HCEC 1CT (cell line): ENCODE measurements around the gene C19orf44.
"Not testable (repeated sequence)": the region's sequence is repeated elsewhere in the genome, so short reads cannot be mapped to it uniquely, and the experiment has no call there.

ENCODE experiments used
- DNase-seq: peaks from one replicate; pipeline ENCODE4 v3.0.0-alpha.2; 2017

Gene C19orf44

GRCh38 chr19:16495982-16496612, at the start of gene C19orf44, which contains the start of gene CALR3:
Gene C19orf44 (plus strand): TSS chr19:16496394. CDS start chr19:16500793, 4,399 bp downstream.
Gene CALR3 (minus strand): TSS chr19:16496167. CDS start chr19:16496129, 38 bp downstream.
- DNase-seq: peak; percentile 99

GRCh38 chr19:16446724-16447368, 49.3 kb upstream of the C19orf44 start:
- peak; percentile 72 for DNase-seq

- not testable (repeated sequence) for DNase-seq
Observed at GRCh38 chr19:16448872-16449271, 47.3 kb upstream of the C19orf44 start.

GRCh38 chr19:16449330-16449961, 46.7 kb upstream of the C19orf44 start:
- DNase-seq: peak; percentile 48

GRCh38 chr19:16452325-16452724, 43.9 kb upstream of the C19orf44 start:
- no peak for DNase-seq

GRCh38 chr19:16454351-16454918, 41.8 kb upstream of the C19orf44 start:
- no peak for DNase-seq

GRCh38 chr19:16455489-16455888, 40.7 kb upstream of the C19orf44 start:
- no peak for DNase-seq

- DNase-seq: no peak
Observed at GRCh38 chr19:16456652-16457194, 39.5 kb upstream of the C19orf44 start.

GRCh38 chr19:16457195-16457953, 38.8 kb upstream of the C19orf44 start:
- peak; percentile 11 for DNase-seq

- DNase-seq: no peak
Observed at GRCh38 chr19:16457954-16458331, 38.3 kb upstream of the C19orf44 start.

GRCh38 chr19:16458391-16459341, 37.5 kb upstream of the C19orf44 start:
- DNase-seq: no peak

- no peak for DNase-seq
Observed at GRCh38 chr19:16459680-16460079, 36.5 kb upstream of the C19orf44 start.

GRCh38 chr19:16460454-16460853, 35.7 kb upstream of the C19orf44 start:
- no peak for DNase-seq

- DNase-seq: no peak
Observed at GRCh38 chr19:16461630-16462051, 34.6 kb upstream of the C19orf44 start.

- DNase-seq: peak; percentile 11
Observed at GRCh38 chr19:16462757-16463250, 33.4 kb upstream of the C19orf44 start.

GRCh38 chr19:16463341-16463990, 32.7 kb upstream of the C19orf44 start:
- DNase-seq: no peak

GRCh38 chr19:16463991-16464575, 32.1 kb upstream of the C19orf44 start:
- DNase-seq: no peak

GRCh38 chr19:16465239-16465638, 31.0 kb upstream of the C19orf44 start:
- DNase-seq: no peak

GRCh38 chr19:16466802-16467427, 29.3 kb upstream of the C19orf44 start:
- DNase-seq: not testable (repeated sequence)

GRCh38 chr19:16467581-16467980, 28.6 kb upstream of the C19orf44 start:
- DNase-seq: no peak
